K562 (cell line): Measurements from ENCODE around the gene RAB7A. TPM values are rescaled to one million over a fixed set of nuclear protein-coding genes. Genes with fewer than 3 reads are reported as not detected.

Experiments used
- ATAC-seq: fragments of 200-7000 bp; cut with Tn5 transposase; 3 replicates; pipeline ENCODE4 v1.9.1; 2020; ENCODE audit warnings: moderate library complexity
- BruUV-seq: library from RNA; stranded (reverse); fragments of 400-500 nt; replicated peaks from 2 replicates; lab custom pipeline; 2021; lab: Mats Ljungman, UMichigan
- CTCF ChIA-PET: fragments of 300-600 bp; formaldehyde crosslinking; extraction: SDS; loops from one replicate; lab custom pipeline; 2021; ENCODE audit warnings: low intra/inter-chr PET ratio; lab: Yijun Ruan, JAX
- POLR2A ChIA-PET: fragments of 300-600, 350-650 bp; sonication (Branson Sonifier 250); formaldehyde crosslinking; extraction: SDS; loops from one replicate; lab custom pipeline; 2021; ENCODE audit warnings: antibody characterized with exemption, inconsistent platforms; lab: Yijun Ruan, JAX
- DNase-seq, 4 experiments: peaks; one replicate each; pipeline versions ENCODE4 v3.0.0 to v3.0.0-alpha.2; 2011 to 2018; ENCODE audit warnings: low spot score in 3 of 4, mixed read lengths in 3 of 4; ENCODE audit errors: extremely low read depth in 1 of 4
- FAIRE-seq: peaks from 2 replicates; lab custom pipeline; 2011; peaks lifted over from hg19 to GRCh38; lab: Jason Lieb, UNC
- H2AFZ ChIP-seq: 2 replicates; pipeline ENCODE4 v1.6.0; 2011; ENCODE audit warnings: low read depth, low read length, control low read depth, inconsistent platforms
- H3K27ac ChIP-seq: fragments of 200-600 bp; 3 replicates; pipeline ENCODE4 v1.8.0; 2011; ENCODE audit warnings: low read depth, mild to moderate bottlenecking, control low read depth, inconsistent platforms, low read length, moderate library complexity, mixed read lengths; ENCODE audit errors: extremely low read depth
- H3K27me3 ChIP-seq, 2 experiments: fragments of 300-600 bp in 1 of 2; 2 replicates in 1 of 2; 3 replicates in 1 of 2; pipeline versions ENCODE4 v1.6.0 to v1.8.0; 2011; ENCODE audit warnings: inconsistent platforms in 2 of 2, low read length in 2 of 2, mild to moderate bottlenecking in 1 of 2, mixed read lengths in 1 of 2, moderate library complexity in 1 of 2; ENCODE audit not compliant: control insufficient read depth in 2 of 2, insufficient read depth in 2 of 2
- H3K36me3 ChIP-seq: fragments of 300-600 bp; 3 replicates; pipeline ENCODE4 v1.8.0; 2011; ENCODE audit warnings: mild to moderate bottlenecking, low read length, inconsistent platforms; ENCODE audit not compliant: control insufficient read depth, insufficient read depth
- H3K4me1 ChIP-seq, 2 experiments: fragments of 200-600 bp in 1 of 2; replicated peaks in 1 of 2; 2 replicates in 1 of 2; 3 replicates in 1 of 2; pipeline versions ENCODE4 v1.5.1 to v1.8.0; 2011; ENCODE audit warnings: inconsistent platforms in 2 of 2, low read length in 2 of 2, mild to moderate bottlenecking in 1 of 2, mixed read lengths in 1 of 2, moderate library complexity in 1 of 2; ENCODE audit not compliant: control insufficient read depth in 2 of 2, insufficient read depth in 2 of 2
- H3K4me2 ChIP-seq: 2 replicates; pipeline ENCODE4 v1.6.1; 2011; ENCODE audit warnings: low read length, control low read depth, inconsistent platforms, mixed read lengths; ENCODE audit not compliant: insufficient read depth
- H3K4me3 ChIP-seq: fragments of 200-600 bp; sonication (generic), shearing (Covaris generic); 2 replicates; pipeline ENCODE4 v1.5.1; 2016; ENCODE audit warnings: control low read depth, inconsistent platforms
- H3K79me2 ChIP-seq: fragments of 200-600 bp; 3 replicates; pipeline ENCODE4 v1.8.0; 2011; ENCODE audit warnings: low read length, inconsistent platforms; ENCODE audit not compliant: control insufficient read depth, insufficient read depth
- H3K9ac ChIP-seq, 2 experiments: 2 replicates each; pipeline versions ENCODE4 v1.6.0 to v1.6.1; 2011; ENCODE audit warnings: low read depth in 2 of 2, low read length in 2 of 2, control low read depth in 1 of 2, inconsistent platforms in 1 of 2, mild to moderate bottlenecking in 1 of 2, mixed read lengths in 1 of 2; ENCODE audit not compliant: insufficient read depth in 1 of 2
- H3K9me1 ChIP-seq: one replicate; pipeline ENCODE4 v1.6.0; 2011; ENCODE audit warnings: inconsistent platforms, mild to moderate bottlenecking, low read length, moderate library complexity; ENCODE audit not compliant: control insufficient read depth, insufficient read depth
- H3K9me3 ChIP-seq: replicated peaks from 2 replicates; pipeline ENCODE4 v1.5.1; 2011; ENCODE audit warnings: low read depth, low read length, inconsistent platforms; ENCODE audit not compliant: control insufficient read depth, insufficient read depth
- H4K20me1 ChIP-seq: replicated peaks from 2 replicates; pipeline ENCODE4 v1.6.1; 2011; ENCODE audit warnings: low read length, inconsistent platforms, mixed read lengths; ENCODE audit not compliant: control insufficient read depth, insufficient read depth
- ARID3B ChIP-seq: fragments of 250-450 bp; sonication (Bioruptor Pico); IDR thresholded peaks from 2 replicates; pipeline ENCODE4 v1.4.0; 2020; ENCODE audit warnings: borderline replicate concordance
- BRCA1 ChIP-seq, 2 experiments: fragments of 450-650 bp in 1 of 2; sonication (generic) in 1 of 2; formaldehyde crosslinking in 1 of 2; IDR thresholded peaks; 2 replicates each; pipeline versions ENCODE4 v1.5.0 to v1.6.1; 2017 to 2020; ENCODE audit warnings: mild to moderate bottlenecking in 1 of 2, missing genetic modification reagents in 1 of 2
- CTCF ChIP-seq, 3 experiments: IDR thresholded peaks in 2 of 3; conservative IDR thresholded peaks in 1 of 3; 2 replicates each; pipeline ENCODE4 v1.5.1; 2011 to 2012; ENCODE audit warnings: low read length in 3 of 3, mild to moderate bottlenecking in 3 of 3, control low read depth in 2 of 3, improper control_type of control experiment in 1 of 3, inconsistent platforms in 1 of 3, low read depth in 1 of 3, mixed read lengths in 1 of 3, moderate library complexity in 1 of 3; ENCODE audit not compliant: insufficient read depth in 2 of 3
- ID3 ChIP-seq, 2 experiments: fragments of 250-450 bp in 1 of 2; fragments of 450-650 bp in 1 of 2; sonication (Bioruptor Pico) in 1 of 2; IDR thresholded peaks; 2 replicates each; pipeline versions ENCODE4 v1.6.1 to v1.8.0; 2016 to 2021; ENCODE audit warnings: mild to moderate bottlenecking in 2 of 2, moderate library complexity in 2 of 2, missing compliant biosample characterization in 1 of 2, missing genetic modification characterization in 1 of 2
- NFIC ChIP-seq: fragments of 450-650 bp; IDR thresholded peaks from 2 replicates; pipeline ENCODE4 v1.6.1; 2017; ENCODE audit warnings: mild to moderate bottlenecking, inconsistent platforms
- PATZ1 ChIP-seq: fragments of 250-450 bp; sonication (Bioruptor Pico); IDR thresholded peaks from 2 replicates; pipeline ENCODE4 v1.5.0; 2020; ENCODE audit warnings: mild to moderate bottlenecking, borderline replicate concordance
- PHF8 ChIP-seq: fragments of 200-600 bp; sonication (generic); IDR thresholded peaks from 2 replicates; pipeline ENCODE4 v1.6.1; 2012; ENCODE audit warnings: mixed run types, mild to moderate bottlenecking, inconsistent platforms, low read length, moderate library complexity, borderline replicate concordance
- RB1 ChIP-seq: fragments of 450-650 bp; IDR thresholded peaks from 2 replicates; pipeline ENCODE4 v1.6.1; 2017; ENCODE audit warnings: low read depth, mild to moderate bottlenecking
- RFX7 ChIP-seq: fragments of 250-450 bp; sonication (Bioruptor Pico); IDR thresholded peaks from 2 replicates; pipeline ENCODE4 v1.5.1; 2021; ENCODE audit warnings: mild to moderate bottlenecking
- TAF9B ChIP-seq: fragments of 450-650 bp; IDR thresholded peaks from 2 replicates; pipeline ENCODE4 v1.6.1; 2018; ENCODE audit warnings: mild to moderate bottlenecking; ENCODE audit not compliant: partially characterized antibody
- TGIF2 ChIP-seq: sonication (generic); formaldehyde crosslinking; IDR thresholded peaks from 2 replicates; pipeline ENCODE4 v1.8.1; 2022; ENCODE audit warnings: mild to moderate bottlenecking, missing genetic modification reagents, moderate library complexity
- ZBTB5 ChIP-seq: fragments of 450-650 bp; IDR thresholded peaks from 2 replicates; pipeline ENCODE4 v1.6.1; 2017; ENCODE audit warnings: antibody characterized with exemption
- ZNF384 ChIP-seq: IDR thresholded peaks from 2 replicates; pipeline ENCODE4 v1.6.1; 2012; ENCODE audit warnings: low read depth, low read length, improper control_type of control experiment
- ZNF583 ChIP-seq: fragments of 250-450 bp; sonication (Bioruptor Pico); IDR thresholded peaks from 2 replicates; pipeline ENCODE4 v1.4.0; 2020
- ZNF780A ChIP-seq: fragments of 250-450 bp; sonication (Bioruptor Pico); IDR thresholded peaks from 2 replicates; pipeline ENCODE4 v1.5.0; 2021; ENCODE audit warnings: mild to moderate bottlenecking
- WGBS: fragments of 100-300 bp; shearing (Covaris generic); methylation state at CpG from one replicate; pipeline ENCODE4 v1.1.6; 2016; ENCODE audit warnings: low coverage, mixed read lengths; ENCODE audit not compliant: insufficient coverage; ENCODE audit errors: missing lambda C conversion rate; 5-methylcytosine and 5-hydroxymethylcytosine counted together
- in situ Hi-C: fragments of 300-500 bp; cut with MboI; formaldehyde crosslinking; loops from 4 replicates; pipeline ENCODE4 v1.15.0; 2018; ENCODE audit warnings: inconsistent platforms, mixed read lengths
- intact Hi-C: fragments of 100-400 bp; cut with micrococcal nuclease; formaldehyde crosslinking; loops from 2 replicates; pipeline ENCODE4 v1.14.2; 2022
- polyA plus RNA-seq, 8 experiments: library from polyadenylated mRNA; depleted of rRNA in 4 of 8; stranded (reverse) in 5 of 8; unstranded in 3 of 8; fragments of >200 nt; fragmentation: Nextera tagmentation in 2 of 8; fragmentation: Illumina TruSeq in 1 of 8; extraction: Ambion mirVana in 2 of 8; extraction: Trizol in 1 of 8; gene quantifications; 2 replicates each; pipeline versions ENCODE4 v1.2.1 to v1.2.3, GENCODE V29; 2011 to 2014; ENCODE audit warnings: inconsistent platforms in 1 of 8, missing spikeins in 1 of 8
- total RNA-seq, 7 experiments: library from RNA; depleted of rRNA in 6 of 7; stranded (reverse); fragments of >200 nt in 6 of 7; fragmentation: Illumina TruSeq in 2 of 7; extraction: Trizol in 2 of 7; gene quantifications; 2 replicates each; pipeline versions ENCODE4 v1.2.1 to v1.2.3, GENCODE V29; 2011 to 2021; ENCODE audit warnings: low replicate concordance in 1 of 7

The RAB7A gene
- total and polyA plus RNA-seq, 9 of the 15 experiments (the other 6 are each of a cell fraction or from before 2014, with no cell fraction given): 30.9 to 204 (median 72.8) TPM

- CTCF ChIA-PET: no interaction called here
- TF ChIP-seq TGIF2 (CRISPR knock-in tag) (no peak), ID3 (CRISPR knock-in tag; IDR thresholded peaks at IDR 0.05) (no peak), ID3 (tag; IDR thresholded peaks at IDR 0.05) (no peak), PATZ1 (CRISPR knock-in tag) (no peak), NFIC (no peak), ZNF583 (CRISPR knock-in tag) (no peak), CTCF (IDR thresholded peaks at IDR 0.05 in 2 of 3, conservative IDR thresholded peaks at IDR 0.05 in 1 of 3; ENCODE audit: insufficient read depth in 2 of 3, low read depth in 1 of 3, low read length in 3 of 3) (no peak), RB1 (no peak), ZBTB5 (no peak), ARID3B (no peak), BRCA1 (IDR thresholded peaks at IDR 0.05) (no peak), BRCA1 (CRISPR knock-in tag; IDR thresholded peaks at IDR 0.05) (no peak), ZNF384 (no peak), TAF9B (no peak), PHF8 (no peak), ZNF780A (no peak), RFX7 (no peak)
Observed at GRCh38 chr3:128814060-128814459, 88.1 kb downstream of the RAB7A start.

More at GRCh38 chr3:128814060-128814459, 88.1 kb downstream of the RAB7A start:
- no peak overlapping the region for H3K9ac ChIP-seq
- H3K36me3 ChIP-seq: peaks cover 84% of the 10 kb centered on the region
- ATAC-seq: no peak
- no peak overlapping the region for H2AFZ ChIP-seq
- FAIRE-seq: no peak
- in situ Hi-C loops: no loop called here
- POLR2A ChIA-PET: interaction anchor here (0.6 to 1.1 kb wide), 3 partner anchors 10 to 236 kb away, joined by 3 read pairs; no protein-coding TSS in a partner anchor
- no peak overlapping the region for H3K4me2 ChIP-seq
- H3K4me3 ChIP-seq: no peak overlapping the region
- H3K9me3 ChIP-seq: no peaks in the 10 kb centered on the region
- no TSS peak for BruUV-seq
- no peak overlapping the region for H3K27ac ChIP-seq
- H3K27me3 ChIP-seq: no peaks in the 10 kb centered on the region
- H4K20me1 ChIP-seq: no peaks in the 10 kb centered on the region
- no peaks in the 10 kb centered on the region for H3K4me1 ChIP-seq
- DNase-seq: no peak
- H3K79me2 ChIP-seq: no peaks in the 10 kb centered on the region
- intact Hi-C loops: no loop called here
- no peaks in the 10 kb centered on the region for H3K9me1 ChIP-seq
- WGBS: 96% methylated on average over 5 of the region's 5 CpGs
